Motor neuron (in vitro differentiated cells): ENCODE data around the gene RPTOR. TPM values are rescaled to one million over a fixed set of nuclear protein-coding genes. Genes with fewer than 3 reads are reported as not detected.

Source experiments
- ATAC-seq, 8 experiments: fragments of 200-7000 bp; cut with Tn5 transposase; replicated peaks in 6 of 8; 2 replicates each; pipeline ENCODE4 v1.8.0; 2021; ENCODE audit warnings: mild to moderate bottlenecking in 8 of 8, moderate library complexity in 8 of 8
- H3K27ac ChIP-seq, 2 donors: fragments of 250-450 bp; sonication (Bioruptor Pico); 2 replicates each; pipeline ENCODE4 v1.9.0; 2021; ENCODE audit warnings: antibody characterized with exemption in 2 of 2, mild to moderate bottlenecking in 2 of 2, moderate library complexity in 1 of 2
- H3K4me1 ChIP-seq, 2 donors: fragments of 250-450 bp; sonication (Bioruptor Pico); replicated peaks in 1 of 2; 2 replicates each; pipeline ENCODE4 v1.6.1; 2021; ENCODE audit warnings: antibody characterized with exemption in 2 of 2, mild to moderate bottlenecking in 2 of 2, moderate library complexity in 1 of 2
- H3K4me3 ChIP-seq, 5 donors: fragments of 250-450 bp; sonication (Bioruptor Pico); 2 replicates each; pipeline ENCODE4 v1.9.0; 2021; ENCODE audit warnings: antibody characterized with exemption in 5 of 5, mild to moderate bottlenecking in 5 of 5, moderate library complexity in 4 of 5
- WGBS, 10 experiments: fragments of 450-650 bp; shearing (Covaris generic); methylation state at CpG; one replicate each; pipeline ENCODE4 v1.0.0; 2022; 5-methylcytosine and 5-hydroxymethylcytosine counted together
- in situ Hi-C, 9 experiments: fragments of 400-800 bp; cut with MboI; loops; one replicate each; pipeline ENCODE4 v1.15.0; 2021; ENCODE audit warnings: low sequenced_read_pairs in 9 of 9, low pct_unique_long_range_greater_than_20kb in 2 of 9; ENCODE audit not compliant: unreplicated experiment in 9 of 9
- total RNA-seq, 8 experiments: library from RNA; unstranded; fragments of 300-600 nt; gene quantifications; 2 replicates each; pipeline versions ENCODE4 v1.2.3 to v1.2.4, GENCODE V29; 2022

Gene RPTOR
- total RNA-seq, 8 experiments from 2014 or later: 15.6 to 53.3 (median 19.2) TPM

DNA sequence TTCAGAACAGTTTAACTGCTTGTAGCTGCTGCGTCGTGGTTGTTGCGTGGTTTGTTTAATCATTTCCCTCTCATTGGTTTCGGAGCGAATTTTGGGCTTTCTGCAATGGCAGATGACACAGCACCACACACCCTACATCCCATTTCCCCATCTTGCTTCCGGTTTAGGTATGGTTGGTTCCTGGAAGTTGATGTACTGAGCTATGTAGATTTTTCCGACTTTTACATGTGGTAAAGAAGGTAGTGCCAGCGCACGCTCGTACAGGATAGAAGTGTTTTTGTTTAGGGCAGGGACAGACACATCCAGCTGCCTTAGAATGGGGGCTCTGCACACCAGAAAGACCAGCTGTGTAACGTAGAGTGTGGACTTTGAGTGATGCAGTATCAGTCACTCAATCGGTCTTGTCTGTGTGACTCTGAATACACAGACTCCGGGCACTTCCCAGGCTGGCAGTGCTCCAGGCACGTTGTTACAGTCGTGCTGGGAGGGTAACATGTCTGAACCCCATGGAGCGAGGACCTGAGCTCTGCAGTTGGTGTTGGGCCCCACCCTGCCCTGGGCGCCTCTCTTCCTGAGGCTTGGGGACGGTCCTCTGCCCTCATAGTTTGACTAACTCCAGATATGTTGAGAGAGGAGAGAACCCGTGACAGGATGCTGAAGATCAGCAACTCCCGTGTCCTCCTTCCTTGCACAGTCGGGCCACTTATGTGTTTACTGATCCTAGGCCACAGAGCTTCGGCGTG, 275.0 kb downstream of the RPTOR start:
- H3K4me1 ChIP-seq: peaks cover 12 to 17% of the 10 kb centered on the region in 2 donors
- no peak for ATAC-seq
- in situ Hi-C loops: no loop called here
- WGBS, 10 experiments: 67 to 100% (median 86%) methylated on average over 1 to 14 of the region's 23 CpGs; no CpG with 5 or more reads in 1 of the 10 experiments
- H3K27ac ChIP-seq: no peak overlapping the region
- no peak overlapping the region for H3K4me3 ChIP-seq

DNA sequence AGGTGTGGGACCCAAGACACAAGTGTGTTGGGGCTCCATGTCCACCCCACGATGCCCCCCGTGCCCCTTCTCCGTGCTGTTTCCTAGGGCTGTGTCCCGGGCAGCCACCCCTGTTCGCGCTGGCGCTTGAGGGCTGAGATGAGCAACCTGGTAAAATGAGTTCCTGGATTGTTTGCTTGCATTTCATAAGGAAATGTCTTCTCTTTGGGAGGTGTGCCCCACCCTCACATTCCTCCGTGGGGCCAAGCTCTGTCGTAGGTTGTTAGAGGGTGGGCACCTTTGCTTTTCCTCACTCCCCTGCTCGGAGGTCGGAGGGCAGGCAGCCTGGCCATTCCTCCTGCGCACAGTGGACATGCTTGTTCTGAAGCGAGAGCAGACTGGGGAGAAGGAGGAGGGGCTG, 275.7 kb downstream of the RPTOR start:
- H3K27ac ChIP-seq: no peak overlapping the region

DNA sequence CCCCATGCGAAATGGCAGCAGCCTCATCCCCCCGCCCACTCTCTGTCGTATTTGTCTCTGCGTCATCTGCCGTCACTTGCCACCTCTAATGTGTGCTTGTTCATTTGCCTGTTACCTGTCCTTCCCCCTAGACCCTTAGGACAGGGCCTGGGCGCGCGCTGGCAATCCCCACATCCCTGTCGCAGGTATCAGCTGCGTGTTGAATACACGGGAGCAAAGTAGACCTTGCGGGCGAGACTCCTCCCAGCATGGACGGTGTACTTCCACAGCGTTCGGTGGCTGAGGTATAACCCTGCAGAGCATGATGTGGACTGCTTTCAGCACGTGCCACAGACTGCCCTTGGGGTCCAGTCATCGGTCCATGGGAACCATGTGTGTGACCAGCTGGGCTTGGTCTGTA, 276.9 kb downstream of the RPTOR start:
- Histone ChIP-seq H3K4me1 (peaks cover 4 to 7% of the 10 kb centered on the region in 2 donors), H3K27ac (no peak overlapping the region), H3K4me3 (no peak overlapping the region)
- 80 to 100% (median 94%) methylated on average over 2 to 8 of the region's 18 CpGs; no CpG with 5 or more reads in 6 of the 10 experiments for WGBS, 10 experiments
- in situ Hi-C loops: no loop called here
- no peak for ATAC-seq

More for the DNA sequence above, 275.7 kb downstream of the RPTOR start:
- H3K4me3 ChIP-seq: no peak overlapping the region
- H3K4me1 ChIP-seq: peaks cover 9 to 14% of the 10 kb centered on the region in 2 donors
- 20 to 100% (median 78%) methylated on average over 1 to 6 of the region's 13 CpGs; no CpG with 5 or more reads in 2 of the 10 experiments for WGBS, 10 experiments
- ATAC-seq: no peak
- in situ Hi-C loops: no loop called here

DNA sequence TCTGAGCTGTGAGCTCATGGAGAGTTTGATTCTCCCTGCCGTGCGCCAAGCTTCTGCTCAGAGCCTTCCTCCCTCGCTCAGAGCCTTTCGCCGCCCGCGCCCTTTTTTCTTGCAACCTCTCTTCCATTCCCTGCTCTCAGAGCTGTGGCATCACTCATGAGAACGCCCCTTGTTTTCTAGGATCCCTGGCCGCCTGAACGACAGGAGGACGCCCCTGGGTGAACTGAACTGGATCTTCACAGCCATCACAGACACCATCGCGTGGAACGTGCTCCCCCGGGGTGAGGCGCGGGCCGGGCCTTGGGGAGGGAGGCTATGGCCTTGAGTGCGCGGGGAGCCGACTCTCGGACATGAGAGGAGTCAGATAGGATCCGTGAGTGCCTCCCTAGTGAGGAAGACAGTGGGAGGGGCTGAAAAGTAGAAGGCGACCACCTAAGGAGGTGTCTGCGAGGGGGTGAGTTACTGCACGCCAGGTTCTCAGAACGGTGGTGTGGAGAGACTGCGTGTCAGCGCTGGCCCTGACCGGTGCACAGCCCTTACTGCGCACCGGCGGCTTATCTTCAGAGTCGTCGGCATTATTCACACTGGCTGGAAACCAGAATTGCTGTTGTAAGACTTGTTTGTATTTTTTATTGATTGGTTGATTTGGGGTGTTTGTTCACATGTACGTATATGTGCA, 277.5 kb downstream of the RPTOR start:
- Histone ChIP-seq H3K4me1 (peaks cover 3 to 7% of the 10 kb centered on the region in 2 donors), H3K27ac (no peak overlapping the region), H3K4me3 (no peak overlapping the region)
- WGBS, 10 experiments: 92 to 100% (median 95%) methylated on average over 1 to 10 of the region's 36 CpGs; no CpG with 5 or more reads in 2 of the 10 experiments
- ATAC-seq: no peak
- in situ Hi-C loops: no loop called here

DNA sequence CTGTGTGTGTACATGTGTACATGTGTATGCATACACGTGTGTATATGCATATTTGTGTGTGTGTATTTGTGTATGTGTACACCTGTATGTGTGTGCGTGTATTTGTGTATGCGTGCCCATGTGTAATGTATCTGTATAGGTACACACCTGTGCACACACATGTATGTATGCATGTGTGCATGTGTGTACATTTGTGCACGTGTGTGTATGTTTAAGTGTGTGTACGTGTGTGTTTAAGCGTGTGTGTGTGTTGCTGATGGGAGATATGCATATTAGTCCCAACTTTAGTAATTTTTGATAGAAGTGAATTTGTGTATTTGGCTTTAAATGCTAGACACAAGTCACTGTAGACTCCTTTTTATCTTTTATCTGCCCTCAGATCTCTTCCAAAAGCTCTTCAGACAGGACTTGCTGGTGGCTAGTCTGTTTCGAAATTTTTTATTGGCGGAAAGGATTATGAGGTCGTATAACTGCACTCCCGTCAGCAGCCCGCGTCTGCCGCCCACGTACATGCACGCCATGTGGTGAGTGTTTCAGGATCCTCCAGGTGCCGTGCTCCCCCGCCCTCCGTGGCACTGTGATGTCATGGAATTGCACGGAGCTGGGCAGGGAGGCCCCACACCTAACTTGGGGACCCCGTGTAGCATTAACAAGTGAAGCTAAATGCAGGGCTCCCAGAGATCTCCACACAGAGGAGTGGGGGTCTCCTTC, 278.2 kb downstream of the RPTOR start:
- in situ Hi-C loops: no loop called here
- WGBS, 10 experiments: 89 to 100% (median 97%) methylated on average over 4 to 10 of the region's 20 CpGs; no CpG with 5 or more reads in 3 of the 10 experiments
- no peak for ATAC-seq
- Histone ChIP-seq H3K4me1 (peaks cover 3 to 7% of the 10 kb centered on the region in 2 donors), H3K27ac (no peak overlapping the region), H3K4me3 (no peak overlapping the region)

DNA sequence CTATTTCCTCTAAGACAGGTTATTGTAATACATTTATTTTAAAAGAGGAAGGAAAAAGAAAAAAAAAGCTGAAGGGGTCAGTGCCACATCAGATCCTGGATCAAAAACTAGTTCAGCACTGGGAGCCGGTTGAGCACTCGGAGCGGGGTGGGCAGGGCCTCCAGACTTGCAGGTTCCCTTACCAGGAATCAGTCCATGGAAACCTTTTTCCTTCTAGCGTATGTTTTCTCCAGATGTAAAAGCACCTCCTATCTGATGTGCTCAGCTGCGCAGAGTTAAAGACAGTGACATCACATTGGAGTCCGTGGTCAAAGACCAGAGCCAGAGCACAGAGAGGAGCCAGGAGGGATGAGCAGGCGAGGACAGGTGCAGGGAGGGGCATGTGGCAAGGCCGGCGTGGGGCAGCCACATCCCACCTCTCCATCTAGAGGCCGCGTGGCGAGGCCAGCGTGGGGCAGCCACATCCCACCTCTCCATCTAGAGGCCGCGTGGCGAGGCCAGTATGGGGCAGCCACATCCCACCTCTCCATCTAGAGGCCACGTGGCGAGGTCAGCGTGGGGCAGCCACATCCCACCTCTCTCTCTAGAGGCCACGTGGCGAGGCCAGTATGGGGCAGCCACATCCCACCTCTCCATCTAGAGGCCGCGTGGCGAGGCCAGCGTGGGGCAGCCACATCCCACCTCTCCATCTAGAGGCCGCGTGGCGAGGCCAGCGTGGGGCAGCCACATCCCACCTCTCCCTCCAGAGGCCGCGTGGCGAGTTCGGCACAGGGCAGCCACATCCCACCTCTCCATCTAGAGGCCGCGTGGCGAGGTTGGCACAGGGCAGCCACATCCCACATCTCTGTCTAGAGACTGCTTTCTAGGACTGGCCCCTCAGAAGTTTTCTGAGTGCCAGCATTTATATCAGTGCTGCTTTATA, 280.2 kb downstream of the RPTOR start:
- Histone ChIP-seq H3K4me1 (peaks cover 3 to 7% of the 10 kb centered on the region in 2 donors), H3K27ac (no peak overlapping the region), H3K4me3 (no peak overlapping the region)
- in situ Hi-C loops: no loop called here
- ATAC-seq: no peak
- 94 to 100% (median 100%) methylated on average over 1 to 5 of the region's 36 CpGs; no CpG with 5 or more reads in 3 of the 10 experiments for WGBS, 10 experiments

DNA sequence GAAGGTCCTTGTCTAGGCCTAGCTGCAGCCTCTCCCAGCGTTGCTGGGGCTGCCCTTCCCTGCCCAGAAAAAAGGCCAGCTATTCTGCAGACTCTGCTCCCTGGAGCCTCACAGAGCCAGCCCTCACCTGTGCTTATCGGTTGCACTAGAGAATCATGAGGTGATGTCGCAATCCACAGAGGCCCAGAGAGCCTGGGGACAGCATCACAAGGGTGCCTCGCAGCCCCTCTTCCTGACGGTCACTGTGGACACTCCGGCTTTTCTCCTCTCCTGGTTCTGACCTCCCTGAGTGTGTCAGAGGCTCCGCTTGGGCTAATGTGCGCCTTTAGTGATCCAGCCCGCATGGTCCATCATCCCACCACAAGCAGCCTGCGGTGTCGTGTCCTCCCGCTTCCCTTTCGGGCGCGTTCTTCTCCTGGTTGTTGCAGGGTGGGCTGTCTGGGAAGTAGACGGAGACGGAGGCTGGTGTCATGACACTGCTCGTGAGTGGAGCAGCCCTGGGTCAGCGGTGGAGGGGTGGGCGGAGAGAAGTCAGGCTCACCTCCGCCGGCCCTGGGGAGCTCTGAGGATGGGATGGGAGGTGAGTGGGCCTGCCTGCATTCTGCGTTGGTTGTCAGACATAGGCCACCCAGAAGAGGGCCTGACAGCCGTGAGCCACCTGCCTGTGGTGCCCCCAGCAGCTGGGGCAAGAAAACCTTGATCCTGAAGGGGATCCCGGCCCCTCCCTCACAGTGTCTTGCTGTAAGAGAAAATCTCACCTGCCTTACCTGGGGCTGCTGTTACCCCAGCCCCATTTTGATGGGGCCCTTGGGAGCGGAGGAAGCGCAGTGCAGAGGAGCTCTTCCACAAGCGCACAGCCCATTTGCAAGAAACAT, 281.1 kb downstream of the RPTOR start:
- Histone ChIP-seq H3K4me3 (no peak overlapping the region), H3K4me1 (peaks cover under 1 to 2% of the 10 kb centered on the region in 2 donors), H3K27ac (no peak overlapping the region)
- in situ Hi-C loops: no loop called here
- WGBS, 10 experiments: 81 to 100% (median 99%) methylated on average over 1 to 11 of the region's 28 CpGs; no CpG with 5 or more reads in 4 of the 10 experiments
- peak in 1 of 8 experiments; percentile 24 for ATAC-seq

DNA sequence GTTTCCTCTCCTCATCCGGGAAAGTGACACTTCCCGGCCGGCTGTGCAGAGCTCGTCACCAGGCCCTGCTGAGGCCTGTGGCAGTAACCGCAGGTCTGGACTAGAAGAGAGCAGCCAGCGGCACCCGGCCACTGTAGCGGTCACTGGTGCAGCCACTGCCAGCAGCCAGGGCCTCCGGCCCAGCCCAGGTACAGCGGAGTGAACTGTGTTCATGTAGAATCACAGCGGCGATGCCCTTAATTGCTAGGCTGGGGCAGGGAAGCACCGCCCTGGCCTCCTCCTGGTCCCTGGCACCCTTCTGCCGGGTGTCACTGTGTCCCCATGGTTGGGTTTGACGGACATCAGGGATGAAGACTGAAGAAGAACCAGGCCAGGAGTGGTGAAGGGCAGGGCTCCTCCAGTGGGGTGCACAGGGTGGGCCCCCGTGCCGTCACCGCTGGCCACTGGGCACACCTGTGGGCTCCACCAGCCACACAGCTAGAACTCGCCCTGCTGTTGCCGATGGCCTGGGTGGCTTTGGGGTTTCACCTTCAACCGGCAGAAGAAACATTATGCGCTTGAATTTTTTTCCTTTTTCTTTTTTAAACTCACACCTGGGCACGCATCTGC, 281.8 kb downstream of the RPTOR start:
- in situ Hi-C loops: no loop called here
- H3K27ac ChIP-seq: no peak overlapping the region
- no peak overlapping the region for H3K4me3 ChIP-seq
- H3K4me1 ChIP-seq: peaks cover 0 to 2% of the 10 kb centered on the region in 2 donors
- WGBS, 10 experiments: 60 to 100% (median 96%) methylated on average over 1 to 12 of the region's 23 CpGs; no CpG with 5 or more reads in 5 of the 10 experiments
- no peak for ATAC-seq

DNA sequence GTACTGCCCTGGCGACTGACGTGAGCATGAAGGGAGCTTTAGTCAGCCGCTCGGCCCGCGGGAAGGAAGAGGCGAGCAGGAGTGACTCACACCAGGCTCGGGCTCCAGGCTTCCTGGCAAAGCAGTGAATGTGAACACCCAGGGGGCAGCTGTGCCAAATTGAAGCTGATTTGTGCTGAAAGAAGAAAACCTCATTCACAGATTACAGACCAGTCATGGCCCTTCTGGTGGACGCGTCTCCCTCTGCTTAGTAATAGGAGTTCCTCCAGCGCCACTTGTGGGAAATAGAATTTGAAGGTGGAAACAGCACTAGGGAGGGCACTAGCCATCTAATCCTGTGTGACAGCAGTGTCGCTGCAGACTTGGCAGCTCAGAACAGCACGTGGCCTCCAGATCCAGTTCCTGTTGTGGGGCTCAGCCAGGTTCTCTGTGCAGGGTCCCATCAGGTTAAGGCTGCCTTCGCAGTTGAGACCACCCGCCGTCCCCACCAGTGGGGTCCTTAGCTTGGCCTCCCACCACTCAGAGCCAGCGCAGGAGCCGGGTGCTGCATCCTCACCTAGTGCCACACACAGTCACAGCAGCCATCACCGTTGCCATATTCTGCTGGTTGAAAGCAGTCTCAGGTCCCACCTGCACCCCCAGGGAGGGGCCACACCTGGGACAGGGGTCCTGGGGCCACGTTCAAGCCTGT, 282.5 kb downstream of the RPTOR start:
- no peak overlapping the region for H3K4me3 ChIP-seq
- H3K4me1 ChIP-seq: peaks cover 3 to 6% of the 10 kb centered on the region in 2 donors
- no peak overlapping the region for H3K27ac ChIP-seq
- WGBS, 10 experiments: 12 to 100% (median 80%) methylated on average over 1 to 10 of the region's 20 CpGs; no CpG with 5 or more reads in 3 of the 10 experiments
- in situ Hi-C loops: no loop called here
- ATAC-seq: peak in 4 of 8 experiments; percentile 21 to 98 (median 81)

DNA sequence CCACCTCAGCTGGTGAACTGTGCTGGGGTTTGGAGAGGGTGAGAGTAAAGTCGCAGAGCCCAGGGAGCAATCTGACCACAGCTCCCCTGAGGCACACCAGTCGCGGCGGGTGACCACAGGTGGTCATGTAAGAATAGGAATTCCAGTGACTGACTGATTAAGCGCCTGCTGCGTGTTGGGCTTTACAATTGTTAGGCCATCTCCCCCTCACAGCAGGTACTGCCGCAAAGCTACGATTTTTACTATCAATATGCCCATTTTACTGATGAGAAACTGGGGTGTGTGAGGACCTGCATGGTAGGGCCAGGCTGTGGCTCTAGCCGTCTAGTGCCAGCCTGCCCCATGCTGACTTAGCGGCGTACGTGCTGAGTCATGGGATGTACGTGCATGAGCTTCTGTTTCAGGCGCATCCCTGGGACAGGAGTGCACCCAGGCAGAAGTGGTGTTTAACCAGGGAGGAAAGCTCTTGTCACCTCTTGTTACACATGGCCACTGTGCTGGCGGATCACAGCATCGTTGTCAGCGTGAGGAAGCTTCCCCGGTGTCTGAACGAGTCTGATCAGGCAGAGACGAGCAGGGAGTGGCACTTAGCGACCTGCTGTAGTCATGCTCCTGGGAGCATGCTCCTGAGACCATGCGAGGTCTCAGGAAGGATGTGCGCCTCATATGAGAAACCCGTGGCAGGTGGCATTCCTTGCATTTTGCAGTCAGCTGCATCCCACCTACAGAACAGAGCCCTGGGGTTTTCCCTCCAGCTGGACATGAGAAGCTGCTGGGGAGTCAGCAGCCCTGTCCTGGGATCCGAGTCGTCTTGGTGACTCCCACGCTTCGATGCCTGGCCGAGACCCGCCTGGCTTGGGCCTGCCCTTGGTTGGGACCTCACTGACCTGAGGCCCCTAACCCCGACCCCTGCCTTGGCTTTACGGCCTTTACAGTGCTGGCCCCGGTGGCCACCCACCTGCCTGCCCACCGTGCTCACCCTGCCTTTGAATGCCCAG, 283.3 kb downstream of the RPTOR start:
- no peak overlapping the region for H3K4me3 ChIP-seq
- WGBS, 10 experiments: 74 to 100% (median 87%) methylated on average over 1 to 19 of the region's 34 CpGs; no CpG with 5 or more reads in 3 of the 10 experiments
- ATAC-seq: no peak
- peaks cover 9 to 13% of the 10 kb centered on the region in 2 donors for H3K4me1 ChIP-seq
- in situ Hi-C loops: no loop called here
- no peak overlapping the region for H3K27ac ChIP-seq
